MM.1S (cell line): ENCODE results near the gene GRXCR1.

Experiments used
- DNase-seq: peaks from one replicate; pipeline ENCODE4 v3.0.0-alpha.2; 2015
- H2AFZ ChIP-seq: fragments of 300-600 bp; sonication (generic); 2 replicates; pipeline ENCODE4 v1.6.0; 2016; ENCODE audit warnings: antibody characterized with exemption, low read length
- H3F3A ChIP-seq: fragments of 300-600 bp; sonication (generic); 2 replicates; pipeline ENCODE4 v1.6.1; 2016; ENCODE audit warnings: mild to moderate bottlenecking, antibody characterized with exemption, low read length, moderate library complexity, mixed read lengths; ENCODE audit not compliant: insufficient read depth
- H3K27ac ChIP-seq: fragments of 300-600 bp; sonication (generic); 2 replicates; pipeline ENCODE4 v1.5.1; 2016; ENCODE audit warnings: mild to moderate bottlenecking, low read length
- H3K27me3 ChIP-seq: fragments of 300-600 bp; sonication (generic); replicated peaks from 2 replicates; pipeline ENCODE4 v1.6.0; 2016; ENCODE audit warnings: low read length; ENCODE audit not compliant: insufficient read depth
- H3K36me3 ChIP-seq: fragments of 300-600 bp; sonication (generic); replicated peaks from 2 replicates; pipeline ENCODE4 v1.6.1; 2016; ENCODE audit warnings: mild to moderate bottlenecking, low read length, mixed read lengths; ENCODE audit not compliant: insufficient read depth
- H3K4me1 ChIP-seq: fragments of 300-600 bp; sonication (generic); 2 replicates; pipeline ENCODE4 v1.6.1; 2016; ENCODE audit warnings: low read length, mixed read lengths
- H3K4me2 ChIP-seq: fragments of 300-600 bp; sonication (generic); 2 replicates; pipeline ENCODE4 v1.6.0; 2016; ENCODE audit warnings: low read depth, low read length
- H3K4me3 ChIP-seq: fragments of 300-600 bp; sonication (generic); 2 replicates; pipeline ENCODE4 v1.5.1; 2016; ENCODE audit warnings: low read length, mixed read lengths
- H3K79me2 ChIP-seq: fragments of 300-600 bp; sonication (generic); 2 replicates; pipeline ENCODE4 v1.6.1; 2016; ENCODE audit warnings: mixed run types, low read length, mixed read lengths
- H3K9ac ChIP-seq: fragments of 300-600 bp; sonication (generic); 2 replicates; pipeline ENCODE4 v1.6.1; 2016; ENCODE audit warnings: low read length, mixed read lengths
- H3K9me2 ChIP-seq: fragments of 300-600 bp; sonication (generic); replicated peaks from 2 replicates; pipeline ENCODE4 v1.6.1; 2016; ENCODE audit warnings: mild to moderate bottlenecking, low read length, mixed read lengths; ENCODE audit not compliant: insufficient read depth
- H3K9me3 ChIP-seq: fragments of 300-600 bp; sonication (generic); replicated peaks from 2 replicates; pipeline ENCODE4 v1.6.1; 2016; ENCODE audit warnings: mild to moderate bottlenecking, low read length, mixed read lengths; ENCODE audit not compliant: insufficient read depth
- H4K20me1 ChIP-seq: fragments of 300-600 bp; sonication (generic); 2 replicates; pipeline ENCODE4 v1.6.1; 2016; ENCODE audit warnings: mild to moderate bottlenecking, low read length, moderate library complexity, mixed read lengths; ENCODE audit not compliant: insufficient read depth
- EZH2 ChIP-seq: fragments of 300-600 bp; sonication (generic); optimal IDR thresholded peaks from 2 replicates; pipeline ENCODE3; 2017; ENCODE audit warnings: low read depth, mild to moderate bottlenecking, antibody characterized with exemption, low read length, mixed read lengths
- EZH2phosphoT487 ChIP-seq: fragments of 300-600 bp; sonication (generic); IDR thresholded peaks from 2 replicates; pipeline ENCODE4 v1.6.1; 2018; ENCODE audit warnings: antibody characterized with exemption, low read length
- TF ChIP-seq, protein P1 (sequence below): fragments of 300-600 bp; sonication (generic); IDR thresholded peaks from 2 replicates; pipeline ENCODE4 v1.5.1; 2016; ENCODE audit warnings: antibody characterized with exemption, low read length, mixed read lengths

The GRXCR1 gene

DNA sequence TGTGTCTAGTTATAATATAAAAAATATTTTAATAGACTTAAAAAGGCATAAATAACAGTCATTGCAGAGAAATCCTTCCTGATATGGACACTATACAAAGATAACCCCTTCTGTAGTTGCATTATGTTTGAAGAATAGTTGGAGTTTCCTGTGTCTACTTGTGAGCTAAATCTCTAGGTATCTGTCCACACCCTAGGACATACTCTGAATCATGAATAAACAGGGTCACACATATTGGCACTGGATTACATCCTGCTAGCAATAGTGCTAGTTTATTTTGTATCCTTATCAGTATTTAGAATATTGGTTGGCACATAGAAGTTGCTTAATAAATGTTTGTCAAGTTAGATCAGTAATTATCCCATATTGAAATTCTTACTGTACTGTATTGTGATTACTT, 173.9 kb downstream of the GRXCR1 start:
- H3K27ac ChIP-seq, result no peak overlapping the region
- H2AFZ ChIP-seq, result no peak overlapping the region
- H3K27me3 ChIP-seq, result no peaks in the 10 kb centered on the region
- no peaks in the 10 kb centered on the region for H3K4me1 ChIP-seq
- H3K9me2 ChIP-seq, result no peaks in the 10 kb centered on the region
- DNase-seq, result no peak
- no peaks in the 10 kb centered on the region for H3K79me2 ChIP-seq
- TF ChIP-seq EZH2phosphoT487, result no peak
- no peak for TF ChIP-seq EZH2
- TF ChIP-seq, protein P1, sequence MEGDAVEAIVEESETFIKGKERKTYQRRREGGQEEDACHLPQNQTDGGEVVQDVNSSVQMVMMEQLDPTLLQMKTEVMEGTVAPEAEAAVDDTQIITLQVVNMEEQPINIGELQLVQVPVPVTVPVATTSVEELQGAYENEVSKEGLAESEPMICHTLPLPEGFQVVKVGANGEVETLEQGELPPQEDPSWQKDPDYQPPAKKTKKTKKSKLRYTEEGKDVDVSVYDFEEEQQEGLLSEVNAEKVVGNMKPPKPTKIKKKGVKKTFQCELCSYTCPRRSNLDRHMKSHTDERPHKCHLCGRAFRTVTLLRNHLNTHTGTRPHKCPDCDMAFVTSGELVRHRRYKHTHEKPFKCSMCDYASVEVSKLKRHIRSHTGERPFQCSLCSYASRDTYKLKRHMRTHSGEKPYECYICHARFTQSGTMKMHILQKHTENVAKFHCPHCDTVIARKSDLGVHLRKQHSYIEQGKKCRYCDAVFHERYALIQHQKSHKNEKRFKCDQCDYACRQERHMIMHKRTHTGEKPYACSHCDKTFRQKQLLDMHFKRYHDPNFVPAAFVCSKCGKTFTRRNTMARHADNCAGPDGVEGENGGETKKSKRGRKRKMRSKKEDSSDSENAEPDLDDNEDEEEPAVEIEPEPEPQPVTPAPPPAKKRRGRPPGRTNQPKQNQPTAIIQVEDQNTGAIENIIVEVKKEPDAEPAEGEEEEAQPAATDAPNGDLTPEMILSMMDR, result no peak
- no peaks in the 10 kb centered on the region for H4K20me1 ChIP-seq
- H3F3A ChIP-seq, result no peaks in the 10 kb centered on the region
- H3K4me2 ChIP-seq, result no peak overlapping the region
- H3K4me3 ChIP-seq, result no peak overlapping the region
- no peaks in the 10 kb centered on the region for H3K9me3 ChIP-seq
- H3K36me3 ChIP-seq, result no peaks in the 10 kb centered on the region
- no peak overlapping the region for H3K9ac ChIP-seq

- Histone ChIP-seq H3K27ac (no peak overlapping the region), H3K27me3 (no peaks in the 10 kb centered on the region), H3K79me2 (no peaks in the 10 kb centered on the region), H3K4me2 (no peak overlapping the region), H3K9ac (no peak overlapping the region), H3K9me2 (no peaks in the 10 kb centered on the region), H4K20me1 (no peaks in the 10 kb centered on the region), H3K9me3 (no peaks in the 10 kb centered on the region), H3F3A (no peaks in the 10 kb centered on the region), H2AFZ (no peak overlapping the region), H3K4me3 (no peak overlapping the region), H3K36me3 (no peaks in the 10 kb centered on the region), H3K4me1 (no peaks in the 10 kb centered on the region)
- TF ChIP-seq, protein P1, result no peak
- no peak for TF ChIP-seq EZH2phosphoT487
- TF ChIP-seq EZH2, result no peak
- no peak for DNase-seq
Measured at GRCh38 chr4:43071069-43071468, 178.6 kb downstream of the GRXCR1 start.
